HG02588 (cell line): ENCODE results near the gene SRGAP2C.
"Not testable (repeated sequence)": the region's sequence is repeated elsewhere in the genome, so short reads cannot be mapped to it uniquely, and the experiment has no call there.

ENCODE experiments used
- ATAC-seq: cut with Tn5 transposase; IDR thresholded peaks from one replicate; pipeline ENCODE4 v1.9.1; 2021; ENCODE audit warnings: mild to moderate bottlenecking, moderate library complexity; ENCODE audit not compliant: unreplicated experiment

SRGAP2C gene

DNA sequence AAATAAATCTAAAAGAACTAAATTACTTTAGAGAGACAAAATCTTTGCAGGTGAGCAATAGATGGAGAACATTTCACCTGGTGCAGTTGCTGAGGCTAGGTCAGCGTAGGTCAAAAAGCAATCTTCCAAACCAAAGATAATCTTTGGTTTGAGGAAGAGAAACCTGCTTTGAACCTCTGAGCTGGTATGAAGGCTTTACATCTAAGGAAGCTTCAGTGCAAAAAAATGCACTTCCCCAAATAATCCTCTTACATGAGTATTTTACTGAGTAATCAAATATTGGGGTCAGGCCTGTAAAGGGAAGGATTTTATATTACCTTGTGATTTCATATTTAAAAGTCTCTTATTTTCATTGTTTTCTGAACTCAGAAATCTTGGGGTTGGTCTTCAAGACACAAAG is 223.6 kb downstream of the SRGAP2C start:
- ATAC-seq, result no peak

DNA sequence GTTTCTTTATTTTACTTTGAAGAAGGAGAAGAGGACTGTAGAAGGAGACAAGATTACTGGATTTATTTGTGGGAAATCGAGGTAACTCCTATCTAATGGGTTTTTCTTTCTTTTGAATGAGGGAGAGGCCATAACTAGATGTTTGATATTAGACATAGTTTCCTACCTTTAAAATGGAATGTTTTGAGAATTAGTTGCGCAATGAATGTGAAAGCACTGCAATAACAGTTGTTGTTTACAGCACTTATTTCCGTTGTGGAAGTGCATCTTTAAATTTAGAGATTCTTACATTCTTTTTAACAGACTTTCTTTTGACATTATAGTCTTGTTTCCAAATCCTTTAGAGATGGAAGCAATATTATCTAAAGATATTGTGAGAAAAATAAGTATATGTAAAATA is 229.0 kb downstream of the SRGAP2C start:
- ATAC-seq, result no peak

DNA sequence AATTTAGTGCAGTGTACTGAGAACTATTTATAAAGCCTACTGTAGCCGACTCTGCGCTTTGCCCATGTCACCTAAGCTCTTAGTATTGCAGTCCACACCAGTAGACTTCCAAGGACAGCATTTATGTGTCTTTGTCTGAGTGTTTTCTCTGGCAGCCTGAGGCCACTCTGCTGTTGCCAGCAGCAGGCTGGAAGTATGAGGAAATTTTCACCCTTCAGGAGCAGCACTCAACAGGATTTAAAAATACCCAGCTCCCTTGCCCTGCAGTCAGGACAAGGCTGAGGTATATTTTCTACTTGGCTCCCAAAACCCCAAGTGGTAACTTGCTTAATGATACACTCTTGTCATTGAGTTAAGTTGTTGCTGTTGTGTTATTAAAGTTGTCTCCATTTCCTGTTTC is 230.1 kb downstream of the SRGAP2C start:
- no peak for ATAC-seq

DNA sequence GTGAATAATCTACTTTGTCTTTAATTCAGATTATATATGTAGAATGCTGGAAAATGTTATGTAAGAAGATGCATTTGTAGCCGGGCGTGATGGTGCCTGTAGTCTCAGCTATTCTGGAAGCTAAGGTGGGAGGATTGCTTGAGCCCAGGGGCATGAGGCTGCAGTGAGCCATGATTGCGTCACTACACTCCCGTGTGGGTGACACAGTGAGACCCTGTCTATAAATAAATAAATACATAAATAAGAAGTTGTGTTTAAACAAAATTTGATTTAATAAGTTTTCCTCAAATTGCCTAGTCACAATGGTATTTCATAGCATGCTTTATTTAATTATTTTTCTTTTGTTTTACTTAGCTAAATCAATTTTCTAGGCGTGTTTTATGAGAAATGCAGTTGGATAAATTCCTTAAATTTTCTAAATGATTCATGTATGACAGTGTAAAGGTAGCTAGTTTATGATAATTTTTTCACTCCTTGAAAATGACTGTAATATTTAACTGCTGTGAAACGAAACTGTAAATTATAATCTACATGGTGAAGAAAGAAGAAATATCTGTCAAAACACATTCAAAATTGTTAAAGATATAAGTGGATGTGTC is 232.6 kb downstream of the SRGAP2C start:
- no peak for ATAC-seq

DNA sequence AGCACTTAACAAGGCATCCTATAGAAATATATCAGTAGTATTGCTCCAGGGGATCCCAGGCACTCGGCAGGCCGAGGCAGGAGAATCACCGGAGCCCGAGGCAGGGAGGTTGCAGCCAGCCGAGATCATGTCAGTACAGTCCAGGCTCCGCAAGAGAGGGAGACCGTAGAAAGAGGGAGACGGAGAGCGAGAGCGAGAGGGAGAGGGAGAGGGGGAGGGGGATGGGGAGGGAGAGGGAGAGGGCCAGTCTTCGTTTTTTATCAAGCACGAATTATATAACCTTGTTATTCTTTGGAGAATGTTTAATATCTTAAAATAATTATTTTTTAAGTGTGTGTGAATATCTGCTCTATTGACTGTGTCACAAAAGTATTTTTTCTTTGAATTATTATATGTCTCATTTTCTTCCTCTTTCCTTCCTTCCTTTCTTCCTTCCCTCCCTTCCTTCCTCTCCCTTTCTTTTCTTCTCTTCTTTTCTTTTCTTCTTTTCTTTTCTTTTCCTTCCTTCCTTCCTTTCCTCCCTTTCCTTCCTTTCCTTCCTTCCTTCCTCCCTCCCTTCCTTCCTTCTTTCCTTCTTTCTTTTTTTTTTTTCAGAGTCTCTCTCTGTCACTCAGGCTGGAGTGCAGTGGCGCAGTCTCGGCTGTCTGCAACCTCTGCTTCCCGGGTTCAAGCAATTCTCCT is 233.7 kb downstream of the SRGAP2C start:
- ATAC-seq, result no peak

DNA sequence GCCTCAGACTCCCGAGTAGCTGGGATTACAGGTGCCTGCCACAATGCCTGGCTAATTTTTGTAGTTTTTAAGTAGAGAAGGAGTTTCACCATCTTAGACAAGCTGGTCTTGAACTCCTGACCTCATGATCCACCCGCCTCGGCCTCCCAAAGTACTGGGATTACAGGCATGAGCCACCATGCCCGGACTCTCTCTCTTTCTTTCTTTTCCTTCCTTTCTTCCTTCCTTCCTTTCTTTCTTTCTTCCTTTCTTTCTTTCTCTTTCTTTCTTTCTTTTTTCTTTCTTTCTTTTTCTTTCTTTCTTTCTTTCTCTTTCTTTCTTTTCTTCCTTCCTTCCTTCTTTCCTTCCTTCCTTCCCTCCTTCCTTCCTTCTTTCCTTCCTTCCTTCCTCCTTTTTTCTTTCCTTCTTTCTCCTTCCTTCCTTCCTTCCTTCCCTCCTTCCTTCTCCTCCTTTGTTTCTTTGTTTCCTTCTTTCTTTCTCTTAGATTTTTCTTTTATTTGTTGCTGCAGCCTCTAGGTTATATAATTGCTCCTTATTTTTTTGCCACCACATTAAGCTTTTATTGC is 234.4 kb downstream of the SRGAP2C start:
- ATAC-seq, result not testable (repeated sequence)

DNA sequence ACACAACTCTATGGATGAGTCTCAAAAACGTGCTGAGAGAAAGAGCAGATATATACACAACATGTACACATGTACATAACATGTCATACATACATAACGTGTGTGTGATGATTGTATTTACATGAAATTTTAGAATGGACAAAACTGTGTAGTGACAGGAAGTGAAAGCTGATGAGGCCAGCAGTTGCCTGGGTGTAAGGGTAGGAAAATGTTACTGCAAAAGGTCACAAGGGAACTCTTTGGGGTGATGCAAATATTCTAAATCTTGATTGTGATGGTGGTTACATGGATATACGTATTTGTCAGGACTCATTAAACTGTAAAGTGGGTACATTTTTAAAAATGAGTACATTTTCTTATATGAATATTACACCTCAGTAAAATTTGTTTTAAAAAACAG is 236.7 kb downstream of the SRGAP2C start:
- ATAC-seq, result not testable (repeated sequence)

DNA sequence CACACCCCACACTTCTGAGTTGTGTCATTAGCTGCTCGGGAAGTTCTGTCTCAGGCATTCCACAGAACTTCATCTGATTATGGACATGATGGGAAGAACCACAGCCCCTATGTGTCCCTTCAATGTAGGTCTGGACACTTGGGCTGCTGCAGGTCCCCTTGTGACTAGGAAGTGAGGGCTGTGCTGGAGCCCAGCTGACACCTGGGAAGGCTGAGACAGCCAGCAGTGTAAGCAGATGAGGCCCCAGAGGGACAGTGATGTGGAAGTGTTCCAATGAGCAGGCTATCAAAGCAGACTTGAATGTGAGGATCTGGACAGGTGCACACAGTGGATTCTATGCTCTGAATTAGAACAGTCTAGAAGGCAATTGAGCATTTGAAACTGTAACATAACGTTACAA is 239.2 kb downstream of the SRGAP2C start:
- not testable (repeated sequence) for ATAC-seq

DNA sequence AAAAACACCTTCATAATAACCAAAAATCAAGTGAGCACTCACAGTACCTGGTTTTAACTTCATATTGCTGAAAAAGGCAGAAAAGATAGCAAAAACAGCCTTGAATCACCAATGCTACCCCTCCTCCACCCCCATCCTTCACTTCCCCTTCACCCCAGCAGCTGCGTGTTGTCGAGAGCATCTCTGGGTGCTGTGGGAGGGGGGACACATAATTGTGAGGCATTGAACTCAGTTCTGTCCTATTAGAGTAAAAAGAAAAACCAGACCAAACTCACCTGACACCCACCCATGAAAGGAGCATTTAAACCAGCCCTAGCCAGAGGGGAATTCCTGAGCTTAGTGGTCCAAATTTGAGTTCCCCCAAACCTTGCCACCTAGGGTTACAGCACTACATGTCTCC is 248.7 kb downstream of the SRGAP2C start:
- not testable (repeated sequence) for ATAC-seq

DNA sequence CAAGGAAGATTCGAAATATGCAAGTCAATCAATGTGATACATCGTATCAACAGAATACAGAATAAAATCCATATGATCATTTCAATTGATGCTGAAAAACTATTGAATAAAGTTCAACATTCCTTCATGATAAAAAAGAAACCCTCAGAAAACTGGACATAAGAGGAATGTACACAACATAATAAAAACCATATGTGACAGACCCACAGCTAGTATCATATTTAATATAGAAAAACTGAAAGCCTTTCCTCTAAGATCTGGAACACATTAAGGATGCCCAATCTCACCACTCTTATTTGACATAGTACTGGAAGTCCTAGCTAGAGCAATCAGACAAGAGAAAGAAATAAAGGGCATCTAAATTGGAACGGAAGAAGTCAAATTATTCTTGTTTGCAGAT is 254.1 kb downstream of the SRGAP2C start:
- ATAC-seq, result not testable (repeated sequence)

DNA sequence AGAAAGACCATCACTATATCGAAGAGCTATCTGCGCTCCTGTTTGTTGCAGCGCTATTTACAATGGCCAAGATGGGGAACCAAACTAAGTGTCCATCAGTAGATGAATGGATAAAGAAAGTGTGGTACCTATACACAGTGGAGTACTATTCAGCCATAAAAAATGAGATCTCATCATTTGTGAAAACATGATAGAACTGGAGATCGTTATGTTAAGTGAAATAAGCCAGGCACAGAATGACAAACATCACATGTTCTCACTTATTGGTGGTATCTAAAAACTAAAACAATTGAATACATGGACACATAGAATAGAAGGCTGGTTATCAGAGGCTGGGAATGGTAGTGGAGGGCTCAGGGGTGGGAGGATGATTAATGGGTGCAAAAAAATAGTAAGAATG is 256.2 kb downstream of the SRGAP2C start:
- no peak for ATAC-seq
